Endometrial microvascular endothelial cells (primary cell): ENCODE results near the gene SELENOI. TPM values are rescaled to one million over a fixed set of nuclear protein-coding genes. Genes with fewer than 3 reads are reported as not detected.
"Not testable (repeated sequence)": the region's sequence is repeated elsewhere in the genome, so short reads cannot be mapped to it uniquely, and the experiment has no call there.

ENCODE experiments used
- in situ Hi-C: cut with HindIII; loops from 2 replicates; pipeline ENCODE4 v1.10.0; 2017; ENCODE audit warnings: low sequenced_read_pairs, low pct_unique_long_range_greater_than_20kb; ENCODE audit errors: inconsistent ontology term
- total RNA-seq: library from RNA; depleted of rRNA; stranded (reverse); fragments of >200 nt; gene quantifications from one replicate; pipeline ENCODE4 v1.2.3, GENCODE V29; 2015; ENCODE audit errors: inconsistent ontology term

Gene SELENOI
- total RNA-seq, 1 donor from 2014 or later: 15.3 TPM

DNA sequence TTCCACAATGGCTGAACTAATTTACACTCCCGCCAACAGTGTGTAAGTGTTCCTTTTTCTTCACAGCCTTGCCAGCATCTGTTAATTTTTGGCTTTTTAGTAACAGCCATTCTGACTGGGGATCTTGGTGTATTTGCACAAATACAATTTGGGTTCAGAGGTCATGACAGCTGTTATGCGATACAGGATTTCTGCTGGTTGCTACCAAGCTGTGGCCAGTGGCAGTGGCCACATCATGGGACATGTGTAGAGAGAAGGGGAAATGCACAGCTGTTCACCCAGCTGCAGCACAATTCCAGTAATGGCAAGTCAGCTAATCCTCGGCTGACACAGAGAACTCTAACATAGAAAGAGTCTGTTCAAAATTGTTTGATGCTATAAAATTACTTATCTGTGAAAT is 21.0 kb upstream of the SELENOI start:
- in situ Hi-C loops: no loop called here

GRCh38 chr2:26325851-26326250 is 20.1 kb upstream of the SELENOI start:
- in situ Hi-C loops: no loop called here

DNA sequence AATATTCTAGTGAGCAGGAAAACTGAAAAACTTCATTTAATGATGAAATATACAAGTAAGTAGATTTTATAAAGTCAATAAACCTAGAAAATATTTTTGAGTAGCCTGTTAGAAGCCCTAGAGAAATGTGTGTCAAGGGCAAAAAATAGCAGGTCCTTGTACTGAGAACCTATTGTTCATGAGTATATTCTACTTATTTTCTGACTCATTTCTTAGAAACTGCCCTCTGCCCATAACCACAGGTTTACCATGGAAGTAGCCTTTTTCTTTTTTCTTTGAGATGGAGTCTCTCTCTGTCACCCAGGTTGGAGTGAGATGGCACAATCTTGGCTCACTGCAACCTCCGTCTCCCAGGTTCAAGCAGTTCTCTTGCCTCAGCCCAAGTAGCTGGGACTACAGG is 19.4 kb upstream of the SELENOI start:
- in situ Hi-C loops: no loop called here

DNA sequence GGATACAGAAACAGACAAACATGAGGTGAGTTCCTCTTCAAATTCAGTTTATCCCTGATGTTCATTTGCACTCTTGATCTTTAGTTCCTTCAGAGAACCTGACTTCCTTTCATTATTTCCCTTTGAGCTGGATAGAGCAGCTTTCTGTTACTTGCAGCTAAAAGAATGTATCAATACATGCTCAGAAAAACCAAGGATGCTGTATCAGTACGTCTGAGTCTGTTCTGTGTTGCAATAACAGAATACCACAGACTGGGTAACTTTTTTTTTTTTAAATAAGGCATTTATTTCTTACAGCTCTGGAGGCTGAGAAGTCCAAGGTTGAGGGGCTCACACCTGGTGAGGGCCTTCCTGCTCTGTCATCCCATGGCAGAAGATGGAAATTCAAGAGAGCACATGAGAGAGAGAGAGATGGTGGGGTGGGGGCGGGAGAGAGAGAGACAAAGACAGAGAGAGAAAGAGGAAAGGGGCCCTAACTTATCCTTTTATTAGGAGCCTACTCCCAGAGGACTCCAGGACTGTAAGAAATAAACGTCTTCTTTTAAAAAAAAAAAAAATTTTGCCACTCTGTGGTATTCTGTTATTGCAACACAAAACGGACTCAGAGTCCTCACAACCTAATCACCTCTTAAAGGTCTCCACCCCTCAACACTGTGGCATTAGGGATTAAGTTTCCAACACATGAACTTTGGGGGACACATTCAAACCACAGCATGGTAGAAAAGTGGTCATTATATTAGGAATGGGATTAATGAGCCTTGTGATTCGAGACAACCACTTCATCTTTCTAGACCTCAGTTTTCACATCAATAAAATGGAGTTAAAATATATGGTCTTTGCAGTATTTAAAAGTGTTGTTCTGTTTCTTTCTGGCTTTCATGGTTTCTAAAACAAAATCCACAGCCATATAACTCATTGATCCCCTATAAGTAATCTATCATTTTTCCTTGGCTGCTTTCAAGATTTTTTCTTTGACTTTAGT is 18.4 kb upstream of the SELENOI start:
- in situ Hi-C loops: no loop called here

DNA sequence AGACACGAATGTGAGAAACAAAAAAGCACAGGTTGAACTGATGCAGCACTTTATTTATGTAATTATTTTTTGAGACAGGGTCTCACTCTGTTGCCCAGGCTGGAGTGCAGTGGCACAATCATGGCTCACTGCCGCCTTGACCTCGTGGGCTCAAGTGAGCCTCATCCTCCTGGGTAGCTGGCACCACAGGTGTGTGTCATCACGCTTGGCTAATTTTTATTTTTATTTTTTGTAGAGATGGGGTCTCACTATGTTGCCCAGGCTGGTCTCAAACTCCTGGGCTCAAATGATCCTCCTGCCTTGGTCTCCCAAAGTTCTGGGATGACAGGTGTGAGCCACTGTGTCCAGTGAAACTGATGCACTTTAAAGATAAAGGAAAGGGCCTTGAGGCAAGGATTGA is 16.9 kb upstream of the SELENOI start:
- in situ Hi-C loops: not testable (repeated sequence)

- in situ Hi-C loops: no loop called here
These were observed 15.8 kb upstream of the SELENOI start for GRCh38 chr2:26330114-26330549.

DNA sequence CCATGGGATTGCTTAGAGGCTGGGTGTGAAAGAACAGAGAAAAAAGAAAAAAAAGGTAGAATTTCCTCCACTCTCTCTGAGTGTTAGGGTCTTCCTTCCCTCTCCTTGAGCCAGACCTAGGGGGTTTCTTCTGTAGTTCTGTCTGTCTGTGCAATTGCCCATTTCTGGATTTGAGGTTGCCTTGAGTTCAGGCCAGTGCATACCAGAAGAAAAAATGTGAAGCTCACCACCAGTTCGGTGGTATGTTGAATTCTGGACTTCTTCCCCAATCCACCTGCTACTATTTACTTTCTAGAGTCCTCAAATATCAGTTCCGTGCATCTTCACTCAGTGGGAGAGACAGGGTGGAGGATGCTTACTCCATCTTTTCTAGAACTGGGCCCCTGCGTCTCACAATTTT is 15.3 kb upstream of the SELENOI start:
- in situ Hi-C loops: no loop called here

- in situ Hi-C loops: not testable (repeated sequence)
These were observed 14.6 kb upstream of the SELENOI start for GRCh38 chr2:26331321-26331720.

GRCh38 chr2:26333293-26333692 is 12.7 kb upstream of the SELENOI start:
- in situ Hi-C loops: no loop called here

DNA sequence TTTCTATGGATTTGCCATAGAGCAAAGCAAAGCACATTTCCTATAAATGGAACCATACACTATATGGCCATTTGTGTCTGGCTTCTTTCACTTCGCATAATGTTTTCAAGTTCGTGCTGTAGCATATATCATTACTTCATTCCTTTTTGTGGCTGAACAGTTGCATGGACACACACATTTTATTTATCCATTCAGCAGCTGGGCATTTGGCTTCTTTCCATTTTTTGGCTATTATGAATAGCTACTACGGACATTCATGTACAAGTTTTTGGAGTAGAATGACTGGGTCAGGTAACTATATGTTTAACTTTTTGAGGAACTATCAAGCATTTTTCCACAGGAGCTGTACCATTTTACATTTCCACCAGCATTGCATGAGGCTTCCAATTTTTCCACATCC is 10.7 kb upstream of the SELENOI start:
- in situ Hi-C loops: no loop called here

DNA sequence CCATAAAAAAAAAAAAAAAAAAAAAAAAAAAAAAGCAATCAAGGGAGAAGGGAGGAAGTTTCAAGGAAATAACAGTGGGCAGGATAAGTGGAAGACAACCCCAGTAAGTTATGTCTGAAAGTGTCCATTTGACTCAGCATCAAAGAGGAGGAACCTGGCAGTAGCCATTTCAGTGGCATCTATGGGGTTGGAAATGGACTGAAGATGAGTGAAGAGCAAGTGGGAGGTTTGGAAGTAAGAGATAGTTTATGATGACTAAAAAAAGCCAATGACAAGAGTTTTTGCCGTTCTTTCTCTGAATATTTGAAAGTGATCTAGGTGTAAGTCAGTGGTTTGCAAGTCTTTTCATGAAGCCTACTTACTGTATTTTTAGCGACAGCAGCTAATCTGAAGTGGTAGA is 9.2 kb upstream of the SELENOI start:
- in situ Hi-C loops: no loop called here

DNA sequence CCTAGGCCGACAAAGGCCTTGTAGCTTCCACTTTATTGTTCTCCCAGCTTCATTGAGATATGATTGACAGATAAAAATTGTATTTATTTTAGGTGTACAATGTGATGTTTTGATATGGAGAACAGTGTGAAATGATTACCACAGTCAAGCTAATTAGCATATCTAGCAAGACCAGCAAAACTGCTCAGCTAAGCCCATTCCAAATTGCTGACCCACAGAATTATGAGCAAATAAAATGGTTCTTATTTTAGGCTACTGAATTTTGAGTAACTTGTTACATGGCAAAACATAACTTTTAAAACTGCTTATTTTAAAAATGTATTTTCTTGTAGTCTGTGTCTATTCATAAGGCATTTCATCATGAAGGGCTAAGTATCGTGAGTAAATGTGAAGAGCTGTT is 8.6 kb upstream of the SELENOI start:
- in situ Hi-C loops: no loop called here

DNA sequence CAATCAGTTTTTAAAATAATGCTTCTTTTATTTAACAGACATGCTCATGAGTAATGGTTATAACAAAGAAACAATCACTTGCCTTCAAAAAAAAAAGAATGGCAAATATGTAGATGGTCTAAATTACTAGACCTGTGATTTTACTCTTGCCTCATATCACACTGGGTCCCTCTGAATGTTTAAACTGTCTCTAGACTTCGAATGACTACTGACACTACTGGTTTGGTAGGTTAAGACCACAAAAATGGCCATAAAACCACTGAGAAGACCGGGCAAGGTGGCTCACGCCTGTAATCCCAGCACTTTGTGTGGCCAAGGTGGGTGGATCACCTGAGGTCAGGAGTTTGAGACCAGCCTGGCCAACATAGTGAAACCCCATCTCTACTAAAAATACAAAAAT is 5.1 kb upstream of the SELENOI start:
- in situ Hi-C loops: no loop called here

DNA sequence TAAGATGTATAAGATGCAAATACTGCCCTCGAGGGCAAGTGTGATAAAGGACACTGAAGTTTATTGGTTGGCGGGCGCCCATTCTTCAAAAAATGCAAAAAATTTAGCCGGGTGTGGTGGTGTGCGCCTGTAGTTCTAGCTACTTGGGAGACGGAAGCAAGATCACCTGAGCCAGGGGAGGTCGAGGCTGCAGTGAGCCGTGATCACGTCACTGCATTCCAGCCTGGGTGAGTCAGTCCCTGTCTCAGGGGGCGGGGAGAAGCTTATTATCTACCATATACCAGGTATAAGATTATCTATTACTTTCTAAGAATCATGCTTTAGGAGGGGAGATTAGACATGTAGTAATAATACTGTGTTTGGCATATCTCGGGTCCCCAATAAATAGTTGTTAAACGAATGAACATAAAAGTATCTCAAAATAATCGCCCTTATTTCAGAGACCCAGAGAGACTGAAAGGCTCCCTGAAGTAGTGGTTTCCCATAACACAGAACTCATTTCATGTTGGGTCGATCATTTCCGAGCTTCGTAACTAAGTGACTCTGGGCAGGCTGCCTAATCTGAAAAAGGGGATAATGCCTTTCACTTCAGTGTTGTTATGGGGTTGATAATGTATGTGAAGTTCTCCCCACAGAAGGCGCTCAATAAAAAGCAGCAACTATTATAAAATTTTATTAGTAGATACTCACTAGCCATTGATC is 1.2 kb upstream of the SELENOI start:
- in situ Hi-C loops: no loop called here

DNA sequence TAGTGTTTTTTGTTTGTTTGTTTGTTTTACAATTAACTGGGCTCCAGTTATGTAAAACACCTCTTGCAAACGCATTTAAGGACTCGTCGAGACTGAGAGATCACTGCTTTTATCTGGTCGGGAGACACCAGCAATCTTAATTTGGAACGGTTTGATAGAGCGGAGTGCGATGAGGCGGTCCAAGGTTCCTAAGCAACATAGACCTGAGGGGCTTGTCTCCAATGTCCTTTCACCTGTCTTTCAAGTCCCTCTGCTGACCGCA is 729 bp upstream of the SELENOI start:
- in situ Hi-C loops: no loop called here

DNA sequence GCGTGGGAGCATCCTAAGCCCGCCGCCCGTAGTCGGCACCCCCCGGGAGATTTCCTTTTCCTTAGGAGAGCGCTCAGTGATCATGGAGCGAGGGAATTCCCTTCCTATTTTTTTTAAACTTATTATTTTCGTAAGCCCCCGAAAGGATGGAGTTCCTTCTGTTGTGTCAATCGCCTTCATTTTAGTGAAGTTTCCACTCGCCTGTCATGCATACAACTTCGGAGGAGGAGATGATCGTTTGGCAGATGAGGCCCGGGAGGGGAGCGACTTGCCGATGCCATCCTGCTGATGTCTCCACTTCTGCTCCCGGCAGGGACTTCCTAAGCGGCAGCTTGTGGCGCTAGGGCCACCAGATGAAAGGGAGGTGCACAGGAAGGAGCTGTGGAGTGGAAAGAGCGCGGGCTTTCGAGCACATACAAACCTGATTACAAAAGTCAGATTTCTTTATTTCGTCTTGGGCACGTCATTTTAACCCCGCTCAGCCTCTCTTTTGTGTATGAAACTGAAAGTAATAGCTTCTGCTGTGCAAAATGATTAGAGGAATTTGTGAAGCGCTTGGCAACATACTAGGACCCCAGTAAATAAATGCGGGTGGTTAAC is 611 bp downstream of the SELENOI start, which contains the start of gene ADGRF3:
Gene ADGRF3, minus strand, starts transcription at position 336 of the 600 bp plus-strand sequence. CDS start 555 bp downstream, outside the sequence.
- in situ Hi-C loops: no loop called here

DNA sequence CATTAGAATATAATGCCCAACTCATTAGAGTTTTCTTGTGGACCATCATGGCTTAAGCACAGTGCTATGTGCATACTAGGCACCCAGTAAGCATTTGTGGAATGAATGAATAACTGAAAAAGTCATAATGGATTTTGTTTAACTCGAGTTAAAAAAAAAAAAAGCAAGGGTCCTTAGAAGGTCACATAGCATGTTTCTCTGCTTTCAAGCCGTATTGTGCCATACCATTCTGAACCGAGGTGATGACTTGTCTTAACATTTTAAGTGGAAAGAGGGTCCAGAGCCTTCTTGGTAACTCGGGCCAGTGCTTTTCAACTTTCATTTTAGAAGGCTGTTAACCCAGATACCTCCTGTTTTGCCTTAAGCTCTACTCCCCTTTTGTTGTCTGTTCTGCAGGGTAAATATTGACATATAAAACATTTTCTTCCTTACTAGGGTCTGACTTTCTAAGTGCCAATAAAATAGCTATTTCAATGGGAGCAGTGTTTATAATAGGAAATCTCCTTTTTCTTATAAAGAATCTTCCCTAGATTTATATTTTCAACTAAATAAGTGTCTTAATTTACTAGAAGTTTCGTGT is 1.4 kb downstream of the SELENOI start:
- in situ Hi-C loops: no loop called here

GRCh38 chr2:26349690-26350089 is 3.7 kb downstream of the SELENOI start:
- in situ Hi-C loops: no loop called here

GRCh38 chr2:26351375-26352090 is 5.6 kb downstream of the SELENOI start:
- in situ Hi-C loops: no loop called here
